Brain microvascular endothelial cell (primary cell): ENCODE measurements around the gene ITGB5.
"Not testable (repeated sequence)": the region's sequence is repeated elsewhere in the genome, so short reads cannot be mapped to it uniquely, and the experiment has no call there.

Source experiments
- DNase-seq: peaks from one replicate; pipeline ENCODE4 v3.0.0-alpha.2; 2020
- H3K27ac ChIP-seq: fragments of 250-450 bp; sonication (Bioruptor Pico); 2 replicates; pipeline ENCODE4 v1.5.1; 2020; ENCODE audit warnings: mild to moderate bottlenecking, moderate library complexity
- H3K27me3 ChIP-seq: fragments of 250-450 bp; sonication (Bioruptor Pico); replicated peaks from 2 replicates; pipeline ENCODE4 v1.5.1; 2020; ENCODE audit warnings: mild to moderate bottlenecking
- H3K36me3 ChIP-seq: fragments of 250-450 bp; sonication (Bioruptor Pico); replicated peaks from 2 replicates; pipeline ENCODE4 v1.5.1; 2020; ENCODE audit warnings: mild to moderate bottlenecking
- H3K4me3 ChIP-seq: 2 replicates; pipeline ENCODE4 v1.5.1; 2011; ENCODE audit warnings: low read depth, mild to moderate bottlenecking, control low read depth, low read length, moderate library complexity
- CTCF ChIP-seq: IDR thresholded peaks from 2 replicates; pipeline ENCODE4 v1.5.1; 2011; ENCODE audit warnings: low read depth, mild to moderate bottlenecking, moderate library complexity, low read length, control low read depth, inconsistent platforms; ENCODE audit errors: missing control alignments
- in situ Hi-C: cut with HindIII; loops from 2 replicates; pipeline ENCODE4 v1.10.0; 2017; ENCODE audit warnings: low sequenced_read_pairs, low pct_ligation_motif_present

Gene ITGB5

GRCh38 chr3:124785973-124786372 is 101.2 kb downstream of the ITGB5 start:
- no peak for DNase-seq
- TF ChIP-seq CTCF: no peak
- no peaks in the 10 kb centered on the region for H3K27me3 ChIP-seq
- H3K27ac ChIP-seq: no peak overlapping the region
- H3K36me3 ChIP-seq: peaks cover 3% of the 10 kb centered on the region
- in situ Hi-C loops: no loop called here
- no peak overlapping the region for H3K4me3 ChIP-seq

- in situ Hi-C loops: no loop called here
- Histone ChIP-seq H3K36me3 (peaks cover 3% of the 10 kb centered on the region), H3K4me3 (no peak overlapping the region), H3K27me3 (no peaks in the 10 kb centered on the region), H3K27ac (no peak overlapping the region)
- DNase-seq: no peak
- no peak for TF ChIP-seq CTCF
Observed at GRCh38 chr3:124784686-124785382, 102.3 kb downstream of the ITGB5 start.

- in situ Hi-C loops: no loop called here
- TF ChIP-seq CTCF: no peak
- H3K27me3 ChIP-seq: no peaks in the 10 kb centered on the region
- no peak for DNase-seq
- H3K4me3 ChIP-seq: no peak overlapping the region
- peaks cover 5% of the 10 kb centered on the region for H3K36me3 ChIP-seq
- H3K27ac ChIP-seq: no peak overlapping the region
Observed at GRCh38 chr3:124783696-124784095, 103.5 kb downstream of the ITGB5 start.

GRCh38 chr3:124782377-124782712 is 104.8 kb downstream of the ITGB5 start:
- DNase-seq, in situ Hi-C loops, H3K27ac ChIP-seq, H3K27me3 ChIP-seq, H3K4me3 ChIP-seq: not testable (repeated sequence)
- H3K36me3 ChIP-seq: peaks cover 12% of the 10 kb centered on the region

- H3K27me3 ChIP-seq: no peaks in the 10 kb centered on the region
- H3K36me3 ChIP-seq: peaks cover 12% of the 10 kb centered on the region
- H3K4me3 ChIP-seq: no peak overlapping the region
- in situ Hi-C loops: no loop called here
- no peak for DNase-seq
- H3K27ac ChIP-seq: peak overlapping the region; percentile 56
- TF ChIP-seq CTCF: no peak
Observed at GRCh38 chr3:124781476-124782376, 105.4 kb downstream of the ITGB5 start.

GRCh38 chr3:124780761-124781475 is 106.2 kb downstream of the ITGB5 start:
- DNase-seq: peak; percentile 70
- Histone ChIP-seq H3K36me3 (peaks cover 12% of the 10 kb centered on the region), H3K4me3 (no peak overlapping the region), H3K27me3 (no peaks in the 10 kb centered on the region), H3K27ac (peak overlapping the region; percentile 56)
- TF ChIP-seq CTCF: no peak
- in situ Hi-C loops: no loop called here
